NCI-H2107 treated with DMSO at 0.1 percent for 48 hours (cell line): ENCODE data around the gene OCSTAMP.

ENCODE experiments used
- DNase-seq: peaks from one replicate; lab custom pipeline; 2025; ENCODE audit not compliant: unreplicated experiment; lab: John Stamatoyannopoulos, UW

OCSTAMP gene

DNA sequence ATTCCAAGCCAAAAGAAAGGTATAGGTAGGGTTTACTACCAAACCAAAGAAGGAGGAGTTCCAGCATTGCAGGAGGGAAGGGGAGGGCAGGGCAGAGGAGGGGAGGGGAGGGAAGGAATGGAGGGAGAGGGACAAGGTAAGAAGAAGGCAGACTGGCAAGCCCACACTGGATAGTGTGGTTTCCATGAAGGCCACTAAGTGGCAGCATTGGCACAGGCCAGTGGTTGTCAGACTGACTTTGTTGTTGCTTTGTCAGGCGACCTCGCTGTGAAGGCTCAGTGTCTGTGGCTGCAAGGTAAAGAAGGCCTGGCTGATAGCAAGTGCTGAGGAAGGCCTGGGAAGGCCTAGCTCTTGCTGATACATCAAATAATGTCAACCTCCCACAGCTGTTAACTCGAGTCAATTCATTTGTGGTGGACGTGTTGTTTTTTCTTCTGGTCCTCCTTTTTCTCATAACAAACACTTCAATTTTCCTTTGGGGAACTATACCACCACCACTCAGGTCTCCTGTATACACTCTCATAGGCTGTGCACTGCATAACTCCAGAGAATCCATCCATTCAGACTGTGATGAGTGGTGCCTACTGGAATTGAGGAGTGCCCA, 29.4 kb downstream of the OCSTAMP start:
- DNase-seq: peak; percentile 12

DNA sequence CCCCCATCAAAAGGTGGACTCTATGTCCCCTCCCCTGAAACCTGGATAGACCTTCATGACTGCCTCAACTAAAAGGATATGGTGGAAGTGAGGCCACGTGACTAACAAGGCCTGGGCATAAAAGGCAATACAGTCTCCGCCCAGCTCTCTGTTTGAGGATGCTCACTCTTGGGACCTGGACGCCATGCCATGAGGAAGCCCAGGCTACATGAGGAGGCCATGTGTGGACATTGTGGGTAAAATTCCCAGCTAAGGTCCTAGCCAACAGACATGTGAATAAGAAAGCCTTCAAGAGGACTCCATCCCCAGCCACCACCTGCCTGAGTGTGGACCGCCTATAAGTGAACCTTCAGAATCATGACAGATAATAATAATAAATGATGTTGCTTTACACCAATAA, 29.9 kb downstream of the OCSTAMP start:
- no peak for DNase-seq

DNA sequence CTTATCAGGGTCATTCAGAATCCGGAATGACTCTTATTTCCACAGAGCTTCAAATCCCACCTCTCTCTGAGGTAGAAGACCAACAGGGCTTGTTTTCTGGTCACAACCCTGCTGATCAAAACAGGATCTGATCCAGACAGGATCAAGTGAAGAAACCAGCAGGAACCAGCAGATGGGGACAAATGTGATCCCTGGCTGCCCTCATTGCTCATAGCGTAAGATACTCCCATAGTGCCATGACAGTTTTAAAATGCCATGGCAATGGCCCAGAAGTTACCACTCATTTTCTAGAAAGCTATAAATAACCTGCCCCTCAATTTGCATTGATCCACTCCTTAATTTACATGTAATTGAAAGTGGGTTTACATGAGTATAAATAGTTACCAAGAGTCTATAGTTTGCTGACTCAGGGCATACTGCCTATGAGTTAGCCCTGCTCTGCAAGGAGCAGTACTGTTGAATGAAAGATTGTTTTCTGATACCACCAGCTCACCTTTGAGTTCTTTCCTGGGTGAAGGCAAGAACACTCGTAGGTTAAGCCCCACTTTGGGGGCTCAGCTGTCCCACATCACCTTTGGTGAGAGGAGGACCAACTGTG, 30.9 kb downstream of the OCSTAMP start:
- DNase-seq: no peak

DNA sequence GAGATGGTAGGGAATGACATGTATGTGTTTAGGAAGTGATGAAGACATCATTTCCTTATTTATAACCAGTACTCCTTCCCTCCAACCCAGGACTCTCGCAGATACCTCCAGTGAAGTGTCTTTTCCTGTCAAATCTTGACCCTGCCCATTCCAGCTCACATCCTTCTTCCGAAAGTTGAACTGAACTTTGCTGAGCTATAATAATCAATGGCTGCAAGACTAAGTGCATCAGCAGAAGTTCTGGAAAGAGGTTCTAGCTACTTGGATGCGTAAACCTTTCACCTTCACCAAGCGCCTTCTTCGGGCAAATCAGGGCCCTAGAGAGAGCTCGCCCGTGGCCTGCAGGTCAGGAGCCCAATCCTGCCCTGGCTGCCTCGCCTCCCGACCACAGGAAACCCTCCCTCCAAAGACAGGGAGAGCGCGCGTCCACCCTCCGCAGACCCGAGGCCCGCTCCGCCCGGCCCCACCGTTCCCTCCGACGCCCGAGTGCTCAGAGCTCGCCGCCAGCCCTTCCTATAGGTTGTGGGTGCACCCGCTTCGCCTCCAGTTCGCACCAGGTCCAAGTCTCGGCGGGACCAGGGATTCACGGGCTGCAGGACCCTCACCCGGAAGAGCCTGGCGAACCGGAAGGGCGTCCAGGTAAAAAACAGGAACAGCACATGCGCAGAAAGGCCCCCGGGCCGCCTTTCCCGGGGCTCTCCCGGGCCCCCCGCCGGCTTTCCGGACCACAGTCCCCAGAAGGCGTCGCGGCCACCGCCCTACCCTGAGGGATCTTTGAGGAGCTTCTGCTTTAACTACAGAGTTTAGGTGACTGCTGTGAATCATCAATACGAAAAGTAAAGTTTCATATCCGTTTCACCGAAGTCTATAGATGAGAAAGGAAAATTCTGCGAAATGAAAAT, 37.3 kb downstream of the OCSTAMP start, which contains the start of gene ZNF334:
TSS of gene ZNF334 (minus strand) at position 617 of the 902 bp plus-strand sequence. CDS start 1,457 bp downstream, outside the sequence.
- peak; percentile 20 for DNase-seq

DNA sequence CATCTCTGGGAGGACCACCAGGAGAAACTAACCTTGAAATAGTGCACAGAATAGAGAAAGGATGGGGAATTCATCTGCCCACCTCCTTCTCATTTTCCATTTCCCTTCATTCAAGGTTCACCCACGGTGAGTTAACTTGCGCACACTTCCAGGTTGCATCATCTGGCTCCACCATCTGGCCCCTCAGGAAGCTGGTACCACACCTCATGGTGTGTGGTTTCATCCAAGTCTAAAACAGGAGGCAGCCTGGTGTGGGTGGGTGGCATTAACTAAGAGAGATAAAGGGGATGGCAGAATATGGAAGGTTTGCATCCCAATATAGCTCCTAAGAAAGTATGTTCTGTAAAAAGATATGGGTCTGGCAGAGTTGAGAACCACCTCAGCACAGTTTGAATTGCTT, 40.9 kb downstream of the OCSTAMP start:
- no peak for DNase-seq

DNA sequence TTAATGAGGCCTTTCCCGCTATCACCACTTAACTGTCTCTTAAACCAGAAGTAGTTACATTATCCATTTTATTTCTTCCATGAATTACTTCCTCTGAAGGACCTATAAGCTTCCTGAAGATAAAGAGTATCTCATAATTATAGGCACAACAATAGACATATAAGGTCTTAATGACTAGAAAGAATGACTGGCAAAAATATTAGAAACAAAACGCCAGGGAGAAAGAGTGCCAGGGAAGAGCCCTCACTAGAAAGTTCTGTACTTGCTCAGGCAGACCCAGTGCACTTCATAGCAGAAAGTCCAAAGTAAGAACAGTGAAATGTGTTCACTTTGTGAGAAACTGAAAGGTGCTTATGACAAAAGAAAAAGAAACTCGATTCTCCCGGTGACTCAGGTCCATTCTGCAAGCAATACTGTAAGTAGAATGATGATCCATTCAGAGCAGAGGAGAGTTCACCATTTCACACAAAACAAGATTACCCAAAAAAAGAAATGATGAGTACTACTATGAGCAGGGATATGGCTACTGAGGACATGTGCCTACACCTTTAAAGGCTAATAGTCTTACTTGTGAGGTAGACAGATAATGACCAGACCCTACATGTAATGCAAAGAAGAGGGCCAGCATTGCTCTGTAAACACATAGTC, 42.6 kb downstream of the OCSTAMP start:
- DNase-seq: no peak

DNA sequence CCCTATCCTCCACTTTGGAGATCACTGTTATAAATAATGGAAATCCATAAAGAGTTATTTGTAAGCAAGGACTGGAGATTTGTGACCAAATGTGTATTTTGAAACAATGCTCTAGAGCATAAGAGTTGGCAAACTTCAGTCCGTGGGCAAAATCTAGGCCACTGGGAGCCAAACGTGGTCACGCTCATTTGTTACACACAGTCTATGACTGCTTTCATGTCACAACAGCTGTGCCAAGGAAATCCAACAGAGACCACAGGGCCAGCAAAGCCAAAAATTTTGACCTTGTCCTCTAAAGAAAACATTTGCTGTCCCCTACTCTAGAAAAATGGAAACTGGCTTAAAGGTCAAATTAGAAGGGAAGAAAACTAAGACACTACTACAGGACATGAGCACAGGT, 44.9 kb downstream of the OCSTAMP start:
- no peak for DNase-seq

DNA sequence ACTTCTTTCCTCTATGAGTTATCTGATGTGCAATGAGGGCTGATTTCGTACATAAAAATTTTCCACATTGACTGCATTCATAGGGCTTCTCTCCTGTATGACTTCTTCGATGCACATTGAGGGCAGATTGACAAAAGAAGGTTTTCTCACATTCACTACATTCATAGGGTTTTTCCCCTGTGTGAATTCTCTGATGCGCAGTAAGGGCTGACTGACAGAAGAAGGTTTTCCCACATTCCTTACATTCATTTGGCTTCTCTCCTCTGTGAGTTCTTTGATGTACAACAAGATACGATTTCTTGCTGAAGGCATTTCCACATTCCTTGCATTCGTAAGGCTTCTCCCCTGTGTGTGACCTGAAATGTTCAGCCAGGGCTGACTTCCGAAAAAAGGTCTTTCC, 48.5 kb downstream of the OCSTAMP start:
- no peak for DNase-seq

DNA sequence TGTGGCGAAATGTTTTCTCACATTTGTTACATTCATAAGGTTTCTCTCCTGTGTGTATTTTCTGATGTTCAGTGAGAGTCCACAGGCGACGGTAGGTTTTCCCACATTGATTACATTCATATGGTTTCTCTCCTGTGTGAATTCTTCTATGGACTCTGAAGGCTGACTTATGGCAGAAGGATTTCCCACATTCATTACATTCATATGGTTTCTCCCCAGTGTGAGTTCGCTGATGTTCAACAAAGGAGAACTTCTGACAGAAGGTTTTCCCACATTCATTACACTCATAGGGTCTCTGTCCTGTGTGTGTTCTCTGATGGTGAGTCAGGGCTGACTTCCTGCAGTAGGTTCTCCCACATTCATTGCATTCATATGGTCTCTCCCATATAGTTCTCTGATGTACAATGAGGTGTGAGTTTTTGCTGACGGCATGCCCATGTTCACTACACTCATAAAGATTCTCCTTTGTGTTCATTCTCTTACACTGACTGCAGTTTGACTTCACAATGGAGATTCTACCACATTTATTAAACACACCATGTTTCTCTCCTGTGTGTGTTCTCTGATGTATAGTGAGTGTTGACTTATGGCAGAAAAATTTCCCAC, 49.0 kb downstream of the OCSTAMP start:
- no peak for DNase-seq

DNA sequence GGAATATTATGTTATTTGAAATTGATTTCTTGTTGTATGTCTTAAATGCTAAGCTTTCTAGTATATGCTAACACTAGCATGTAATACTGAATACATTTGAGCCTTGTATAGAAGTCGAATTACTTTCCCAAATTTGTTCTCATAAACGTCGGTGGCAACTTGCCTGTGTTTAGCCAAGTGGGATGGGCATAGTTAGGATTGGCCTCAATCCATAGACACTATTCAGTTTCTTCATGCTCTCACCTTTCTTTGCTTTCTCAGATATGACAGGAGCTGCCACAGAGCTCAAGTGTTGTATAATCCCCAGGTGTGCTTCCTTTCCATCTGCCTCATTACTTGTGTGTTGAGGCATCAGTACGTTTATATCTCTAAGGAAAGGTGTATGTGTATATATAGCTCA, 56.4 kb downstream of the OCSTAMP start:
- DNase-seq: no peak

DNA sequence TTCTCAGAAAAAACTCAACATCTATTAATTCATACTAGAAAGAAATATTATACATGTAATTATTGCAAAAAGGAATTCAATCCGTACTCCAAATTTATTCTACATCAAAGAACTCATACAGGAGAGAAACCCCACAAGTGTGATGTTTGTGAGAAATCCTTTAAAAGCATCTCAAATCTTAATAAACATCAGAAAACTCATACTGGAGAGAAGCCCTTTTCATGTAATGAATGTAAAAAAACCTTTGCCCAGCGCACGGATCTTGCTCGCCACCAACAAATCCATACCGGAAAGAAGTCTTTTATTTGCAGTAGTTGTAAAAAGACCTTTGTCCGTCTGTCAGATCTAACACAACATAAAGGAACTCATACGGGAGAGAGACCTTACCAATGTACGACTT, 59.1 kb downstream of the OCSTAMP start:
- DNase-seq: no peak
